ENCODE results near the gene GAA.

DNA sequence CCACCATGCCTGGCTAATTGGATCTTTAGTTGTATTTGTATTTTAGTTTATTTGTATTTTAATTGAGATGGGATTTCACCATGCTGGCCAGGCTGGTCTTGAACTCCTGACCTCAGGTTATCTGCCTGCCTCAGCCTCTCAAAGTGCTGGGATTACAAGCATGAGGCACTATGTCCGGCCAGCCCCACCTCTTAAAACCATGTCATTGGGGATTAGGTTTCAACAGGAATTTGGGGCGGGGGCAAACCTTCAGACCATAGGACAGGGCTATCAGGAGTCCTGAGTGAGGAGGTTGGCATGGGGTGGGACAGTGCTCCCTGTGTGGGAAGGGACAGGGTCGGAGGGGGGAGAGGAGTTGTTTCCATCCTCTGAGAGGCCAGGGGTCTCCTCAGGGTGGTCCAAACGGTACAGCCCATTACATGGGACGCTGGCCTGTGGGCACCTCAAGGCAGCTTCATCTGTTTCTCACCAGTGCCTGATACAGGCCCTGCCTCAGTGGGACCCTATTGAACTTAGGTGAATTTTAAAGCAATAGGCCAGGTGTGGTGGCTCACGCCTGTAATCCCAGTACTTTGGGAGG, 21.6 kb downstream of the GAA start:
- no peak for TF ChIP-seq CTCF (IDR thresholded peaks at IDR 0.05)
- TF ChIP-seq POLR2A (IDR thresholded peaks at IDR 0.05): no peak
